ENCODE measurements around the gene FGR.

The FGR gene

DNA sequence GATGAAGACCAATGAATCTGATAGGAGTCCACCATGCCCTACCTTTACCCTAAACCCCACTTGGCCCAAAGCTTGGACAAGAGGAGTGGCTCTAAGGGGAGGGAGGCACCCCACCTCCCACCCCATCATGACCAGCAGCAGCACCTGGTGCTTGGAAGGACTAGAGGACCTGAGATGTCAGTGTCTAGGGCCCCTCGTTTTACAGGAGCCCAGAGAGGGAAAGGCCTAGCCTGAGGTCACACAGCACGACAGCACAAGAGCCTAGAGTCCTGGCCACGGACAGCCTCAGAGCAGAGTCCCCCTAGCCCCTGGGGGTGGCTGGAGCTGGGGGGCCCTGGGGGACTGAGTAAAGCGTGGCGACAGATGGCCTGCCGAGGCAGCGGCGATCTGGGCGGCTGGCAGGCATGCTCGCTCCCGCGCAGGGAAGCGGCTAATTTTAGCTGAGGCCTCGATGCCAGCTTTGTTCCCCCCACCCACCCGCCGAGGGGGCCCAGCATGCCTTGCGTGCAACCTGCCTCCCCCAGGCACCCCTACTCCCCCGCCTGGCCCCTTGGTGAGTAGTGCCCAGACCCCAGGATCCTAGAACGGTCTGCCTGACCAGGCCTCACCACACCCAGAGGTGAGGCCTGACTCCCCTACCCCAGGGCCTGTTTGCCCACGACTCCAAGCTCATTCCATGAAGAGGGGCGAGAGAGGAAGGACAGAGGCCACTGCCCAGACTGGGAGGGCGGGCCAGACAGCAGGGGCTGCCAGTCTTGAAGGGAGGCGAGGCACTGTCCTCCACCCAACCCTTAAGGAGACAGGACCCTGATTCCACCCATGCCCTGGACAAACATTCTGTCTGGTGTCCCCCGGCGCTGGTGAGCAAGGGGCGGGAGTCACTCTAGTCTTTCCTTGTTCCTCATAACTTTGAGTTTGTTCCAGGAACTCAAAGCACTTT, 70.0 kb downstream of the FGR start:
- DNase-seq, result no peak

DNA sequence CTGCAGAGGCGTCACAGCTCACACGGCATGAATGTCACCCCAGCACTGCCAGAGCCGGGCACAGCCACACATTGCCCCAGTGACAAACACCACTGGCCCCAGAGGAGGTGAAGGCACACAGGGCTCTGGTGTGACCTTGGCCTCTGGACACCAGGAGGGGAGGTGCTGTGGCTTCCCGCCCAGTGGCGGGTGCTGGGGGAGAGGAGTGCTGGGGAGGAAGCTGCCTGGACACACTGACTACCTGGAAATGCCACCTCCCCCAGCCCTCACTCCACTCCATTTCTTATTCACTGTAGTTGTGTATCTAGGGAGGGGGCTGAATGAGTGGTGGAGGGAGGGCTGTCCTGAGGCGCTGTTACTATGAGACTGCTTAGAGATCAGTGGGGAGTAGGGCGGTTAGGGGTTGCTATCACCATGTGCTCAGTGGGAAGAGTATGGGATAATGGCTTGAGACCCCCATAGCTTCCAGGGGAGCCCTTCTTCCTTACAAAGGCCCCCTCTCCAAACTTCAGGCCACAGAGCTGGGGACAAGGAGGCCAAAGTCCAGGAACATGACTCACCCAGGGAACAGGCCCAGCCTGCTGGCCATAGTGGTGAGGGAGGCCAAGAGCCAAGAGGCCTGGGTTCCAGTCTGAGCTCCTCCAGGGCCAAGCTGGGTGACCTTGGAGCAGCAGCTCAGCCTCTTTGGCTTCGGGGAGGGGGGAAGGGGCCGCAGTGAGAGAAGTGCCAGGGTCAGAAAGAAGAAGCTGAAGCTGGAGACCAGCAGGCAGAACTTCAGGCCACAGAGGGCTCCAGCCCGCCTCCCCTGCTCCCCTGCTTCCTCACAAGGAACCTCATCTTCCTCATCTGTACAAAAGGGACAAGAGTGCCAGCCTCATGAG, 71.2 kb downstream of the FGR start:
- DNase-seq, result no peak

DNA sequence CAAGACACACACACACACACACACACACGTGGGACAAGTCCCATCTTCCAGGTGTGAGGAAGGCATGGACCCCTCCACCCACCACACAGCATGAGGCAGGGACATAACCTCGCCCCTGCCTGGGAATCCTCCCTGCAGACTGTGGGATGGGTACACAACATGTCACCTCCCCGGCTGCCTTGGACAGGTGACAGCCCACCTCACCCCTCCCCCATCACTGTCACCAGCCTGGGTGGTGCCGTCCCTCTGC, 71.7 kb downstream of the FGR start:
- no peak for DNase-seq

DNA sequence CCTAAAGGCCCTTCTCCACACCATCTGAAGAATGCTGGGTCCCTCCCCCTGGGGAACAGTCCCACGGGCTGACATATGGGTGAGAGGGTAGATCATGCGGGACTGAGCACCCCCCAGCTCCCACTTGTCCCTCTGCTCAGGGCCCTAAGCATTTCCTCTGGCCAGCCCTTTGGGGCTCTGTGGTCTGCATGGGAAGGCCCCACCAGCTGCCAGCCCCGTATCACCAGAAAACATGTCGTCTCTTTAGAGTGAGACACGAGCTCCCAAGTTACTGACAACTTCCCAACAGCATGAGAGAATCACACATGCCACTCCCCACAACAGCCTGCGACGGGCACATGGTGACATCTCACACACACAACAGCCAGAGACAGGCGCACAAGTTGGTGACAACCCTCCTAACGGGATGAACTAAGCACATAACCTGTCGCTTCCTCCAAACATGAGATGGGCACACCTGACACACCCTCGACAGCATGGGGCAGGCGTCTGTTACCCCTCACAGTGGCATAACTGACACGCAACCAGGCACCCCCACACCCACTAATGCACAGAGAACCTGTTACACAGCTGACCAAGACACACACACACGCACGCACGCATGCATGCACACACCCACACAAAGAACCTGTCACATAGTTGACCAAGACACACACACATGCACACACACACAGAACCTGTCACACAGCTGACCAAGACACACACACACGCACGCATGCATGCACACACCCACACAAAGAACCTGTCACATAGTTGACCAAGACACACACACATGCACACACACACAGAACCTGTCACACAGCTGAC, 72.2 kb downstream of the FGR start:
- DNase-seq, result no peak

All from NCI-H2107 (cell line).